Chondrocyte (in vitro differentiated cells): ENCODE results near the gene CEP162. TPM values are rescaled to one million over a fixed set of nuclear protein-coding genes. Genes with fewer than 3 reads are reported as not detected.
"Not testable (repeated sequence)": the region's sequence is repeated elsewhere in the genome, so short reads cannot be mapped to it uniquely, and the experiment has no call there.

Source experiments
- DNase-seq: peaks from one replicate; pipeline ENCODE4 v3.0.0; 2021; ENCODE audit warnings: mixed read lengths, low spot score
- H3K27ac Mint-ChIP-seq: one replicate; pipeline ENCODE4 v1.8.0; 2021; ENCODE audit warnings: mild to moderate bottlenecking, moderate library complexity, mixed read lengths; ENCODE audit not compliant: unreplicated experiment
- H3K27me3 Mint-ChIP-seq: 2 replicates; pipeline ENCODE4 v1.8.0; 2021; ENCODE audit warnings: low read depth, mixed read lengths
- H3K36me3 Mint-ChIP-seq: 2 replicates; pipeline ENCODE4 v1.8.0; 2021; ENCODE audit warnings: low read depth, mixed read lengths
- H3K4me1 Mint-ChIP-seq: 2 replicates; pipeline ENCODE4 v1.8.0; 2021; ENCODE audit warnings: low read depth, mild to moderate bottlenecking, mixed read lengths
- H3K4me3 Mint-ChIP-seq: one replicate; pipeline ENCODE4 v1.8.0; 2021; ENCODE audit warnings: mild to moderate bottlenecking, moderate library complexity, mixed read lengths; ENCODE audit not compliant: unreplicated experiment
- H3K9me3 Mint-ChIP-seq: 2 replicates; pipeline ENCODE4 v1.8.0; 2021; ENCODE audit warnings: low read depth, mixed read lengths
- CTCF ChIP-seq: fragments of 200-600 bp; sonication (generic); IDR thresholded peaks from 2 replicates; pipeline ENCODE4 v1.5.0; 2021; ENCODE audit warnings: antibody characterized with exemption, mild to moderate bottlenecking, moderate library complexity
- total RNA-seq: library from RNA; stranded (reverse); gene quantifications from 3 replicates; pipeline ENCODE4 v1.2.1, GENCODE V29; 2021

Gene CEP162
- total RNA-seq, 1 donor from 2014 or later, result 5.1 TPM

GRCh38 chr6:84167457-84167856 is 60.0 kb downstream of the CEP162 start:
- no peak for TF ChIP-seq CTCF
- no peak overlapping the region for H3K4me3 Mint-ChIP-seq
- no peaks in the 10 kb centered on the region for H3K9me3 Mint-ChIP-seq
- H3K27me3 Mint-ChIP-seq, result no peaks in the 10 kb centered on the region
- H3K36me3 Mint-ChIP-seq, result peaks cover 6% of the 10 kb centered on the region
- DNase-seq, result no peak
- no peaks in the 10 kb centered on the region for H3K4me1 Mint-ChIP-seq
- H3K27ac Mint-ChIP-seq, result no peak overlapping the region

- no peaks in the 10 kb centered on the region for H3K9me3 Mint-ChIP-seq
- no peaks in the 10 kb centered on the region for H3K4me1 Mint-ChIP-seq
- peaks cover 6% of the 10 kb centered on the region for H3K36me3 Mint-ChIP-seq
Measured at GRCh38 chr6:84166395-84166794, 61.0 kb downstream of the CEP162 start.

GRCh38 chr6:84164328-84164727 is 63.1 kb downstream of the CEP162 start:
- not testable (repeated sequence) for H3K27ac Mint-ChIP-seq, H3K9me3 Mint-ChIP-seq, DNase-seq, H3K4me1 Mint-ChIP-seq, H3K27me3 Mint-ChIP-seq, H3K4me3 Mint-ChIP-seq
- peaks cover 12% of the 10 kb centered on the region for H3K36me3 Mint-ChIP-seq

More at GRCh38 chr6:84166395-84166794, 61.0 kb downstream of the CEP162 start:
- Mint-ChIP-seq H3K27ac (no peak overlapping the region), H3K4me3 (no peak overlapping the region), H3K27me3 (no peaks in the 10 kb centered on the region)
- no peak for DNase-seq
- no peak for TF ChIP-seq CTCF

GRCh38 chr6:84161190-84161589 is 66.3 kb downstream of the CEP162 start:
- no peak for DNase-seq
- H3K36me3 Mint-ChIP-seq, result peaks cover 17% of the 10 kb centered on the region
- no peak overlapping the region for H3K4me3 Mint-ChIP-seq
- no peaks in the 10 kb centered on the region for H3K4me1 Mint-ChIP-seq
- H3K9me3 Mint-ChIP-seq, result no peaks in the 10 kb centered on the region
- H3K27ac Mint-ChIP-seq, result no peak overlapping the region
- no peak for TF ChIP-seq CTCF
- no peaks in the 10 kb centered on the region for H3K27me3 Mint-ChIP-seq

- Mint-ChIP-seq H3K27ac (no peak overlapping the region), H3K36me3 (peaks cover 33% of the 10 kb centered on the region), H3K4me1 (no peaks in the 10 kb centered on the region), H3K4me3 (no peak overlapping the region), H3K27me3 (no peaks in the 10 kb centered on the region), H3K9me3 (no peaks in the 10 kb centered on the region)
- TF ChIP-seq CTCF, result no peak
- no peak for DNase-seq
Measured at GRCh38 chr6:84156306-84156705, 71.1 kb downstream of the CEP162 start.

GRCh38 chr6:84151669-84152068 is 75.8 kb downstream of the CEP162 start:
- Mint-ChIP-seq H3K27me3 (no peaks in the 10 kb centered on the region), H3K4me1 (peaks cover 6% of the 10 kb centered on the region), H3K36me3 (peaks cover 26% of the 10 kb centered on the region), H3K9me3 (no peaks in the 10 kb centered on the region), H3K4me3 (no peak overlapping the region), H3K27ac (no peak overlapping the region)
- TF ChIP-seq CTCF, result no peak
- no peak for DNase-seq
